T-helper 1 cell treated with Interleukin-12 subunit alpha and Interleukin-12 subunit beta and Interleukin-4 antibody, amounts not matched to agents 30 μg/mL and 1 μg/mL, for 36 hours (primary cell): ENCODE data around the gene PPP1R26.
"Not testable (repeated sequence)": the region's sequence is repeated elsewhere in the genome, so short reads cannot be mapped to it uniquely, and the experiment has no call there.

ENCODE experiments used
- H3K27ac Mint-ChIP-seq: one replicate; pipeline ENCODE4 v1.8.0; 2021; ENCODE audit warnings: mild to moderate bottlenecking, mixed read lengths
- H3K27me3 Mint-ChIP-seq: one replicate; pipeline ENCODE4 v1.8.0; 2021; ENCODE audit warnings: low read depth, mixed read lengths
- H3K36me3 Mint-ChIP-seq: one replicate; pipeline ENCODE4 v1.8.0; 2021; ENCODE audit warnings: low read depth, mixed read lengths
- H3K4me1 Mint-ChIP-seq: one replicate; pipeline ENCODE4 v1.8.0; 2021; ENCODE audit warnings: low read depth, mixed read lengths
- H3K4me3 Mint-ChIP-seq: one replicate; pipeline ENCODE4 v1.8.0; 2021; ENCODE audit warnings: mild to moderate bottlenecking, moderate library complexity, mixed read lengths
- H3K9me3 Mint-ChIP-seq: one replicate; pipeline ENCODE4 v1.8.0; 2021; ENCODE audit warnings: mixed read lengths

Gene PPP1R26

GRCh38 chr9:135450956-135451355 is 28.6 kb upstream of the PPP1R26 start:
- no peaks in the 10 kb centered on the region for H3K4me1 Mint-ChIP-seq
- no peak overlapping the region for H3K27ac Mint-ChIP-seq
- H3K4me3 Mint-ChIP-seq = no peak overlapping the region
- no peaks in the 10 kb centered on the region for H3K36me3 Mint-ChIP-seq
- no peaks in the 10 kb centered on the region for H3K9me3 Mint-ChIP-seq
- no peaks in the 10 kb centered on the region for H3K27me3 Mint-ChIP-seq

- not testable (repeated sequence) for H3K36me3 Mint-ChIP-seq, H3K4me1 Mint-ChIP-seq
Measured at GRCh38 chr9:135451909-135452308, 27.7 kb upstream of the PPP1R26 start.

DNA sequence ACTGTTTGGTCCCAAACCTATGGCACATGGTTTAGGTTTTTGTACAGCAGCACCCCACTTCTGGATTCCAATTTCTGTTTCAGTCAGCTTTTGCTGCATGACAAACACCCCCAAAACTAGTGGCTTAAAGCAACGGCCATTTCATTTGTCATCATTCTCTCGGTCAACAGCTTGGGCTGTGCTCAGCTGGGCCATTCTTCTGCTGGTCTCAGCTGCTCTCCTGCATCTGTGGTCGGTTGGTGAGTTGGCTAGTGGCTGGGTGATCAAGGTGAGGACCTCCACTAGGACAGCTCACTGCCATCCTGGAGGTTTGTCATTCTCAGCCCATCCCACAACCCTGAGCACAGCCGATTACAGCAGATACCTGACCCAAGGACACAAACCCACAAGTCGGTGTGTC is 24.8 kb upstream of the PPP1R26 start:
- no peak overlapping the region for H3K4me3 Mint-ChIP-seq
- H3K36me3 Mint-ChIP-seq = no peaks in the 10 kb centered on the region
- no peaks in the 10 kb centered on the region for H3K4me1 Mint-ChIP-seq
- H3K9me3 Mint-ChIP-seq = no peaks in the 10 kb centered on the region
- H3K27me3 Mint-ChIP-seq = no peaks in the 10 kb centered on the region
- H3K27ac Mint-ChIP-seq = no peak overlapping the region

More at GRCh38 chr9:135451909-135452308, 27.7 kb upstream of the PPP1R26 start:
- not testable (repeated sequence) for H3K9me3 Mint-ChIP-seq, H3K27ac Mint-ChIP-seq, H3K4me3 Mint-ChIP-seq, H3K27me3 Mint-ChIP-seq

GRCh38 chr9:135455401-135456030 is 24.1 kb upstream of the PPP1R26 start:
- no peaks in the 10 kb centered on the region for H3K27me3 Mint-ChIP-seq
- no peak overlapping the region for H3K27ac Mint-ChIP-seq
- no peaks in the 10 kb centered on the region for H3K36me3 Mint-ChIP-seq
- H3K4me1 Mint-ChIP-seq = no peaks in the 10 kb centered on the region
- no peak overlapping the region for H3K4me3 Mint-ChIP-seq
- no peaks in the 10 kb centered on the region for H3K9me3 Mint-ChIP-seq

- no peaks in the 10 kb centered on the region for H3K9me3 Mint-ChIP-seq
- no peak overlapping the region for H3K4me3 Mint-ChIP-seq
- peaks cover 5% of the 10 kb centered on the region for H3K27me3 Mint-ChIP-seq
- H3K36me3 Mint-ChIP-seq = no peaks in the 10 kb centered on the region
- no peaks in the 10 kb centered on the region for H3K4me1 Mint-ChIP-seq
- H3K27ac Mint-ChIP-seq = no peak overlapping the region
Measured at GRCh38 chr9:135456436-135457104, 23.0 kb upstream of the PPP1R26 start.

- not testable (repeated sequence) for H3K27me3 Mint-ChIP-seq, H3K27ac Mint-ChIP-seq, H3K4me1 Mint-ChIP-seq, H3K4me3 Mint-ChIP-seq, H3K9me3 Mint-ChIP-seq, H3K36me3 Mint-ChIP-seq
Measured at GRCh38 chr9:135458478-135458877, 21.1 kb upstream of the PPP1R26 start.

DNA sequence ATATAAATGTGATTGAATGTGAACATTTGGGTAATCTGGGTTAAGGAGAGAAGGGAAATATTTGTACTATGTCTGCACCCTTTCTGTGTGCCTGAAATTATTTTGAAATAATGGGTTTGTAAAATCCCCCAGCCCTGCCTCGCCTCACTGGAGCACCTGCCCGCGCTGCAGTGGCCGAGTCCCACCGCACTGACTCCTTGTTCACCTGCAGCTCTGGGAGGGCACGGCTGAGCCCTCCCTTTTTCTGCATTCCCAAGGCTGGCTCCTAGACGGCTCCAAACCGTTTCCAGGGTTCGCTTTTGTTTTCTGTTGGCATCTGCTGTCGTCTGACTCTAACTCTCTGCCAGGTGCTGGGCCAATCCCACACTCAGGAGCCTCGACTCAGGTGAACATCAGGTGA is 17.6 kb upstream of the PPP1R26 start:
- Mint-ChIP-seq H3K9me3 (no peaks in the 10 kb centered on the region), H3K4me1 (no peaks in the 10 kb centered on the region), H3K36me3 (no peaks in the 10 kb centered on the region), H3K4me3 (no peak overlapping the region), H3K27ac (no peak overlapping the region), H3K27me3 (peaks cover 14% of the 10 kb centered on the region)

DNA sequence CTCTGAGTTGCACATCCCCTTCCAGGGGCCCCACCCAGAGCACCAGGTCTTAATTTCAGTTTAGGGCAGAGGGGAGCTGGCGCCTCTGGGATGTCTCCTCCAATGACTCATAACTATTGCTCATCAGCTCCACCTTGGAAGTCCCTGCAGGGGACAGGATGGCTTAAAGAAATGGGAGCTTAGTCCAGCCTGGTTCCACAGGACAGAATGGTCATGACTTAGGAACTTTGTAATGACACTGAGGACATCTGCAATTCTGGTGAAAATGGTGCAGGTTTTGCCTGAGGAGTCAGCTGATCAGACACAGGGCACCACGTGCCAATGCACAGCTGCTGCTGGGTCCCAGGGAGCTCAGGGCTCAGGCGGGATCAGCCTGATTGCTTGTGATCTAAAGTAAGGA is 16.4 kb upstream of the PPP1R26 start:
- Mint-ChIP-seq H3K36me3 (no peaks in the 10 kb centered on the region), H3K4me1 (peaks cover 3% of the 10 kb centered on the region), H3K4me3 (no peak overlapping the region), H3K27ac (no peak overlapping the region), H3K27me3 (peaks cover 18% of the 10 kb centered on the region), H3K9me3 (no peaks in the 10 kb centered on the region)

DNA sequence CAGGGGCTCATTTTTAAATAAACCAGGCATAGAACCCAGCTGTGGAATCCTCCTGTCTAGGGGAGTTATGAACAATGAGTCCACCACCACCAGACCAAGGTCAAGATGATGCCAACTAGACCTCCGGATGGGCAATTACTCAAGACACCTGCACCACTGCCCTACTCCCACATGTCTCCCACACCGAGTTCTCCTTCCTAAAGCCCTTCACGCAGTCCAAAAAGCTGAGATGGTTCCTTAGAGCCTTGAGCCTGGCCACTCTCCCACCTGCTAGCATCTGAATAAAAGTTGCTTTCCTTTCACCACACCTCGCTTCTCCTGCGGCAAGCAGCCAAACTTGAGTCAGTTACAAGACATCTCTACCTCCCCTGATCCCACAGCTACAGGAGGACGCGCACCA is 15.4 kb upstream of the PPP1R26 start:
- no peak overlapping the region for H3K4me3 Mint-ChIP-seq
- peaks cover 11% of the 10 kb centered on the region for H3K4me1 Mint-ChIP-seq
- H3K27ac Mint-ChIP-seq = no peak overlapping the region
- no peaks in the 10 kb centered on the region for H3K9me3 Mint-ChIP-seq
- peaks cover 24% of the 10 kb centered on the region for H3K27me3 Mint-ChIP-seq
- H3K36me3 Mint-ChIP-seq = no peaks in the 10 kb centered on the region

GRCh38 chr9:135468854-135469521 is 10.6 kb upstream of the PPP1R26 start:
- peaks cover 28% of the 10 kb centered on the region for H3K27me3 Mint-ChIP-seq
- H3K9me3 Mint-ChIP-seq = no peaks in the 10 kb centered on the region
- peaks cover 20% of the 10 kb centered on the region for H3K4me1 Mint-ChIP-seq
- H3K27ac Mint-ChIP-seq = peak overlapping the region; percentile 80
- H3K36me3 Mint-ChIP-seq = no peaks in the 10 kb centered on the region
- peak overlapping the region; percentile 65 for H3K4me3 Mint-ChIP-seq

DNA sequence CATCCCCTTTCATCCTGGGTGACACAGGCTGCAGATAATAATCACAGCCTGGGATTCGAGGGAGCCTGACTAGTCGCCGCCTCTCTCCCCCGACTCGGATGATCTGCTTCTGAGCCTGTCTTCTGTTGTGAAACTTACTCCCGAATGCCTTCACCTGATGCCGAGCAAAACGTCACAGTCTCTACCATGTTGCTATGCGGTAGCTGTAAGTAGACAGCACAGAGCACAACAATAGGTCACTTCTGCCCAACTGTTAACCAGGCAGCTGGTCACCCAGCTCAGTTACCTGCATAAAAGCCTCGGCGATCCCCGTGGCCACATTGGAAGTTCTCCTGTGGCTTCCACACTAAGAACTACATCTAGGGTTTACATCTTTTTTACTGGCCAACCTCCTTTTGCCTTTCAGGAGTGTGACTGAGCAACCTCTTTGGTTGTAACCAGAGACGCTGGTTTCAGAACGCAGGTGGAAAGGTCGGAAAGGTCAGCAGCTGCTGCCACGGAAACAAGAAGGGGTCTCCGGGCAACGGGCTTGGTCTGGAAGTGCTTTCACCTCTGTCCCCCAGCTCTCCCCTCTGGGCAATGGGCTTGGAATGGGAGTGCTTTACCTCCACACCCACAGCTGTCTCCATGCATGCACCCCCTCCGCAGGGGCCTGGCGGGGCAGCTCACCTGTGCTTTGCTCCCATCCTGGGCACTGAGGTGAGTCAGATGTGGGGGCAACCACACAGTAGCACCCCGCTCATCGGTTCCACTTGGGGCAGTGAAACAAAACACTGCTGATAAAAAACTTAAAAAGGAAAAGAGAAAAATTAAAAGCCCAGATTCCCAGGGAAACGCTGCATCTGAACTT is 7.6 kb upstream of the PPP1R26 start:
- Mint-ChIP-seq H3K4me3 (no peak overlapping the region), H3K9me3 (no peaks in the 10 kb centered on the region), H3K27me3 (peaks cover 39% of the 10 kb centered on the region), H3K4me1 (peaks cover 20% of the 10 kb centered on the region), H3K27ac (no peak overlapping the region), H3K36me3 (no peaks in the 10 kb centered on the region)

- Mint-ChIP-seq H3K4me3 (no peak overlapping the region), H3K4me1 (peaks cover 11% of the 10 kb centered on the region), H3K9me3 (no peaks in the 10 kb centered on the region), H3K36me3 (no peaks in the 10 kb centered on the region), H3K27ac (no peak overlapping the region), H3K27me3 (peaks cover 49% of the 10 kb centered on the region)
Measured at GRCh38 chr9:135473972-135474543, 5.5 kb upstream of the PPP1R26 start.

- Mint-ChIP-seq H3K36me3 (no peaks in the 10 kb centered on the region), H3K27me3 (peaks cover 47% of the 10 kb centered on the region), H3K4me3 (no peak overlapping the region), H3K27ac (no peak overlapping the region), H3K9me3 (no peaks in the 10 kb centered on the region), H3K4me1 (peaks cover 9% of the 10 kb centered on the region)
Measured at GRCh38 chr9:135474915-135475314, 4.7 kb upstream of the PPP1R26 start.

- no peaks in the 10 kb centered on the region for H3K9me3 Mint-ChIP-seq
- peaks cover 4% of the 10 kb centered on the region for H3K4me1 Mint-ChIP-seq
- no peak overlapping the region for H3K4me3 Mint-ChIP-seq
- peaks cover 54% of the 10 kb centered on the region for H3K27me3 Mint-ChIP-seq
- no peak overlapping the region for H3K27ac Mint-ChIP-seq
- H3K36me3 Mint-ChIP-seq = no peaks in the 10 kb centered on the region
Measured at GRCh38 chr9:135476561-135477355, 2.8 kb upstream of the PPP1R26 start.
